Measurements from ENCODE around the gene CETP. TPM values are rescaled to one million over a fixed set of nuclear protein-coding genes. Genes with fewer than 3 reads are reported as not detected.

The CETP gene
- total and polyA plus RNA-seq, 2 of the 8 experiments (the other 6 are each of a cell fraction or from before 2014, with no cell fraction given): not detected

DNA sequence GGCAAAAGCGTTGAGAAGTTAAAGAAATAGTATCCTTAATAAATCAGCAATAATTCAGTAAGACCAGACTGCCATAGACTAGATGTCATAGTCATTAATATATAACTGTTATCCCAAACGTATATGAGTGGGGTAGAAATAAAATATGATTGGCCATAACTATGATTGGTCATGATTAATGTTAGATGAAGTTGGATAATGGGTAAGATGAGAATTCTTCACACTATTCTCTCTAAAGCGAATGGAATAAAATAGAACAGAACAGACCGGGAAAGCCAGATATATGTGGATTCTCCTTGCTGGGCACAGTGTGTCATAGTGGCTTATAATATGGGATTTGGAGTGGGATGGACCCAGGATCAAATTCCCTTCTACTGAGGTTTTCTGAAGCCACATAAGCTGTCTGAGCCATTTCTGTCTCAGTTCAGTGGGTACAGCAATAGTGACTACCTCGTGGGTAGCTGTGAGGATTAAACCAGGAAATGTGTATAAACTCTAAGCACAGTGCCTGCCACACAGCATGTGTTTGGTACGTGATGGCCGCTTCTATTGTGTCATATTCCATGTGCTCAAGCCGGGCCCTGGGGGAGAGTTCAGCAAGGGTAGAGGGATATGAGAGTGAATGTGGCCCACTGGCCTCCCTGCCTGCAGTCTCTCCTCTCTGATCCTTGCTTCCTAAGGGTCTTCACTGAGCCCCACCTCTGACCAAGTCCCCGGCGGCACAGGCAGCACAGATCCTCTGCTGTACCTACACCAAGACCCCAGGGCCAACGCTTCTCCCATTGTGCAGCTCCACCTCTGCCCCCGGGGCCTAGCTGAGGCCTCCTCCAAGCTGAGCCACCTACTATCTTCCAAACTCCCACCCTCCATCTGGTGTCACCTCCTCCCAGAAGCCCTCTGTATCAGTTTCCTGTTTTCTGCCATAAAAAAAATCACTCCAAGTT lies 3.7 kb downstream of the CETP start:
- H3K27ac ChIP-seq (ENCODE audit: low read depth, low read length): no peak overlapping the region

More for the DNA sequence above, 3.7 kb downstream of the CETP start:
- Histone ChIP-seq H3K23me2 (ENCODE audit: low read depth, low read length) (no peaks in the 10 kb centered on the region), H3K14ac (ENCODE audit: insufficient read length) (no peak overlapping the region), H4K5ac (ENCODE audit: insufficient read length, low read depth, low read length) (no peak overlapping the region), H3K4me2 (ENCODE audit: insufficient read depth in 1 of 2, low read depth in 2 of 2, low read length in 2 of 2) (no peak overlapping the region), H2AK5ac (ENCODE audit: low read depth, low read length) (peak overlapping the region; percentile 20; the same call in 1 of the 2 replicates), H3K9me3 (ENCODE audit: insufficient read depth in 2 of 2, low read depth in 1 of 2, low read length in 1 of 2) (no peaks in the 10 kb centered on the region), H4K91ac (replicated peaks; ENCODE audit: insufficient read length, low read length) (no peak overlapping the region), H2BK120ac (replicated peaks; ENCODE audit: low read depth, low read length) (no peak overlapping the region), H3K4me1 (replicated peaks in 1 of 4; ENCODE audit: control insufficient read depth in 3 of 4, insufficient read depth in 4 of 4, low read length in 3 of 4) (peaks cover 0 to 2% (median 1%) of the 10 kb centered on the region in 4 experiments; a peak in 4 of 7 replicates), H2BK20ac (ENCODE audit: low read length) (no peak overlapping the region), H2BK12ac (ENCODE audit: low read depth, low read length) (0 out of 2 replicates have a peak overlapping the region, but pooled peaks have one; percentile 35), H3K23ac (ENCODE audit: insufficient read length) (no peak overlapping the region), H3K79me1 (ENCODE audit: low read depth, low read length) (no peaks in the 10 kb centered on the region), H3K4me3 (ENCODE audit: extremely low read depth in 1 of 4, insufficient read depth in 2 of 4, low read depth in 3 of 4, low read length in 4 of 4) (no peak overlapping the region), H3K18ac (ENCODE audit: extremely low read depth, low read length) (no peak overlapping the region), H3K79me2 (ENCODE audit: control insufficient read depth in 1 of 2, insufficient read depth in 2 of 2, low read length in 2 of 2) (no peaks in the 10 kb centered on the region), H3K27me3 (replicated peaks in 1 of 4; ENCODE audit: control insufficient read depth in 3 of 4, extremely low read depth in 1 of 4, insufficient read depth in 3 of 4, low read length in 3 of 4) (no peaks in the 10 kb centered on the region; a peak in 1 of 7 replicates), H3K9ac (replicated peaks in 1 of 4; ENCODE audit: extremely low read depth in 1 of 4, low read depth in 3 of 4, low read length in 3 of 4) (no peak overlapping the region), H4K8ac (ENCODE audit: extremely low read depth, insufficient read depth, low read length) (no peak overlapping the region), H4K20me1 (replicated peaks in 1 of 2; ENCODE audit: control insufficient read depth in 1 of 2, insufficient read depth in 2 of 2, low read length in 2 of 2) (no peaks in the 10 kb centered on the region), H2AFZ (ENCODE audit: low read length) (0 out of 2 replicates have a peak overlapping the region, but pooled peaks have one; percentile 12), H3K4ac (replicated peaks; ENCODE audit: insufficient read length, low read depth, low read length) (no peak overlapping the region), H2BK15ac (ENCODE audit: low read length) (no peak overlapping the region), H3K56ac (replicated peaks; ENCODE audit: insufficient read length, low read depth, low read length) (no peak overlapping the region), H3K36me3 (ENCODE audit: control insufficient read depth in 2 of 4, insufficient read depth in 4 of 4, low read length in 3 of 4) (no peaks in the 10 kb centered on the region), H2BK5ac (ENCODE audit: low read depth, low read length) (no peak overlapping the region)
- ChIA-PET POLR2A (ENCODE audit: partially characterized antibody) (interaction anchor here (0.6 to 1.5 kb wide), 2 partner anchors 20 to 33 kb away, joined by 3 read pairs; no protein-coding TSS in a partner anchor), CTCF (ENCODE audit: partially characterized antibody) (interaction anchor here (0.7 to 8.2 kb wide), 42 partner anchors 7 to 715 kb away, joined by 3 to 75 read pairs (median 6); partner anchors contain the start of gene NLRC5)
- no peak for TF ChIP-seq ASH2L (IDR thresholded peaks at IDR 0.05; ENCODE audit: low read length)
- no peak for TF ChIP-seq BACH1 (IDR thresholded peaks at IDR 0.05; ENCODE audit: low read length)
- no peak for TF ChIP-seq PHF8 (conservative IDR thresholded peaks at IDR 0.05; ENCODE audit: low read depth, low read length)
- no peak for TF ChIP-seq SP1 (IDR thresholded peaks at IDR 0.05; ENCODE audit: low read depth, low read length)
- no peak for TF ChIP-seq SIRT6 (IDR thresholded peaks at IDR 0.05; ENCODE audit: low read length)
- 80% methylated on average over 12 of the region's 12 CpGs; no CpG with 5 or more reads in 1 of the 2 experiments for WGBS, 2 experiments (ENCODE audit: extremely low coverage in 1 of 2, insufficient coverage in 1 of 2, insufficient read length in 1 of 2, insufficient replicate concordance in 2 of 2, low coverage in 1 of 2, low lambda C conversion rate in 2 of 2, missing lambda C conversion rate in 1 of 2)
- DNase-seq (ENCODE audit: low read depth in 1 of 2, low spot score in 2 of 2) (no peak), FAIRE-seq (no peak)
